ENCODE measurements around the gene AXL.

AXL gene

DNA sequence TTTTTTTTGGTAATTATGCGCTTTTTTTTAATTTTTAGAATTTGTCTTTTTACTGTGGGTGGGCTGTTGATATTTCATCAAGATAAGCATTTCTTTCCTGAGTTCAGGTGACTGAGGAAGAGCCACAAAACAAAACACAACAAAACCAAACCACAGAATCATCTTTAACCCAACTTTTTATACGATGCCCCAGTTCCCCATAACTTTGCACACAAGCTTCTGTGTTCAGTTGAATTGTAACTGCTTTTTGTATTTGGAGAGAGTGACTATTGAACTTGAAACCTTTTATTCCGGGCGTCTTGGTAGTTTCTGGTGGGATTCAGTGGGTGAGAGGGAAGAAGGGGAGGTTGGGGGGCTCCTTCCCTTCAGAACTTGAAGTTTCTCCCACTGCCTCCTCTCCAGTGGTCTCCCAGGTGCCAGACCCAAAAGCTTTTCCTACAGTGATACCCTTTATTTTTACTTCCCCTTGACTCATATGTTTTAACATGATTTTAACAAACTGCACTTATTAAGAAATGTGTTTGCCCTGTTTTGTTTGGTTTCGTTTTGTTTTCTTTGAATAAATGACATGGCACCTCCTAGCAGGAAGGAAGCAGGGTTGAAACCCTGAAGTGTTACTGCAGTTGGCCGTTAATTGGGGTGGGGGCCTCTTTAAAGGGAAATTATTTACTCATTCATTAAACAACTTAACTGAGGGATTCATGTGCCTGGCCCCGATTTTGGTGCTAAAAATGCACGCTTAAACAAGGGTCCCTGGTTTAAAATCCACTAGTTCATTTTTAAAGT lies 88.3 kb downstream of the AXL start:
- Histone ChIP-seq H3K27me3 (ENCODE audit: insufficient read depth, low read length) (no peaks in the 10 kb centered on the region), H3K4me1 (ENCODE audit: insufficient read depth, low read length, severe bottlenecking) (peaks cover 35% of the 10 kb centered on the region), H3K9ac (ENCODE audit: low read length) (no peak overlapping the region), H3F3A (ENCODE audit: insufficient read depth, low read length) (peaks cover 9% of the 10 kb centered on the region; the same call in 1 of the 2 replicates), H3K27ac (ENCODE audit: low read depth, low read length, poor library complexity, severe bottlenecking) (peak overlapping the region; percentile 82), H3K4me3 (ENCODE audit: low read depth, low read length, poor library complexity, severe bottlenecking) (no peak overlapping the region), H3K4me2 (ENCODE audit: low read length) (no peak overlapping the region), H3K9me2 (ENCODE audit: low read depth, low read length) (no peaks in the 10 kb centered on the region), H3K9me3 (ENCODE audit: low read length) (no peaks in the 10 kb centered on the region), H3K79me2 (ENCODE audit: insufficient read depth, low read length) (peaks cover 9% of the 10 kb centered on the region), H2AFZ (ENCODE audit: low read length) (no peak overlapping the region), H3K36me3 (ENCODE audit: insufficient read depth, low read length) (peaks cover 62% of the 10 kb centered on the region), H4K20me1 (ENCODE audit: insufficient read depth, low read length) (no peaks in the 10 kb centered on the region)
- TF ChIP-seq, protein P1, sequence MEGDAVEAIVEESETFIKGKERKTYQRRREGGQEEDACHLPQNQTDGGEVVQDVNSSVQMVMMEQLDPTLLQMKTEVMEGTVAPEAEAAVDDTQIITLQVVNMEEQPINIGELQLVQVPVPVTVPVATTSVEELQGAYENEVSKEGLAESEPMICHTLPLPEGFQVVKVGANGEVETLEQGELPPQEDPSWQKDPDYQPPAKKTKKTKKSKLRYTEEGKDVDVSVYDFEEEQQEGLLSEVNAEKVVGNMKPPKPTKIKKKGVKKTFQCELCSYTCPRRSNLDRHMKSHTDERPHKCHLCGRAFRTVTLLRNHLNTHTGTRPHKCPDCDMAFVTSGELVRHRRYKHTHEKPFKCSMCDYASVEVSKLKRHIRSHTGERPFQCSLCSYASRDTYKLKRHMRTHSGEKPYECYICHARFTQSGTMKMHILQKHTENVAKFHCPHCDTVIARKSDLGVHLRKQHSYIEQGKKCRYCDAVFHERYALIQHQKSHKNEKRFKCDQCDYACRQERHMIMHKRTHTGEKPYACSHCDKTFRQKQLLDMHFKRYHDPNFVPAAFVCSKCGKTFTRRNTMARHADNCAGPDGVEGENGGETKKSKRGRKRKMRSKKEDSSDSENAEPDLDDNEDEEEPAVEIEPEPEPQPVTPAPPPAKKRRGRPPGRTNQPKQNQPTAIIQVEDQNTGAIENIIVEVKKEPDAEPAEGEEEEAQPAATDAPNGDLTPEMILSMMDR (IDR thresholded peaks at IDR 0.05; ENCODE audit: low read length): no peak
- no peak for TF ChIP-seq EZH2 (IDR thresholded peaks at IDR 0.05; ENCODE audit: borderline replicate concordance, low read length)

DNA sequence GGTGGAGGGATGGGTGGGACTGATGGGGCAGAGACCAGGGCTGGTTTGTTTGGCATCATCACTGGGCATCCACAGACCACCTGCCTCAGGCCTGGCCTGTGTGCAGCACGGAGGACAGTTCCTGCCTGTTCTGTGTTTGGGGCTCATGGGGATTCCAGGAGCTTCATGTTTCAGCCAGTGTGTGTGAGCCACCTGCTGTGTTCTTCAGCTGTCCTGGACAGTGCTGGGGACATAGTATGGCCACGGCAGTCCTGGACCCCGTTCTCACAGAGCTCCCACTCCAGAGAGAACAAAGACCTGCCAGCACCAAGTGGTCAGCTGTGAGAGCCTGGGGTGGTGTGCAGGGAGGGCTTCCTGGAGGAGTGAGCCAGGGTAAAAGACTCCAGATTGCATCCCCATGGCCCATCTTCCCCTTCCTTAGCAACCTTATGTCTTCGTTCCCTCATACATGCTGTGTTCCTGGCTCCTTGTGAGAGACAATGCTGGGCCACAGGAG lies 89.0 kb downstream of the AXL start:
- no peak overlapping the region; the same call in 1 of the 2 replicates for H3K9ac ChIP-seq (ENCODE audit: low read length)
- H3K27ac ChIP-seq (ENCODE audit: low read depth, low read length, poor library complexity, severe bottlenecking): peak overlapping the region; percentile 82

GRCh38 chr19:41308450-41309179 lies 89.6 kb downstream of the AXL start:
- Histone ChIP-seq H3K9ac (ENCODE audit: low read length) (peak overlapping the region; percentile 96), H2AFZ (ENCODE audit: low read length) (no peak overlapping the region), H3K4me3 (ENCODE audit: low read depth, low read length, poor library complexity, severe bottlenecking) (peak overlapping the region; percentile 83), H3K9me2 (ENCODE audit: low read depth, low read length) (no peaks in the 10 kb centered on the region), H3K27ac (ENCODE audit: low read depth, low read length, poor library complexity, severe bottlenecking) (peak overlapping the region; percentile 82), H4K20me1 (ENCODE audit: insufficient read depth, low read length) (no peaks in the 10 kb centered on the region), H3K9me3 (ENCODE audit: low read length) (no peaks in the 10 kb centered on the region), H3F3A (ENCODE audit: insufficient read depth, low read length) (peaks cover 9% of the 10 kb centered on the region; the same call in 1 of the 2 replicates), H3K36me3 (ENCODE audit: insufficient read depth, low read length) (peaks cover 62% of the 10 kb centered on the region), H3K4me2 (ENCODE audit: low read length) (peak overlapping the region; percentile 97), H3K79me2 (ENCODE audit: insufficient read depth, low read length) (peaks cover 9% of the 10 kb centered on the region), H3K27me3 (ENCODE audit: insufficient read depth, low read length) (no peaks in the 10 kb centered on the region), H3K4me1 (ENCODE audit: insufficient read depth, low read length, severe bottlenecking) (peaks cover 29% of the 10 kb centered on the region)
- TF ChIP-seq, protein P1 (IDR thresholded peaks at IDR 0.05; ENCODE audit: low read length): peak; percentile 97
- TF ChIP-seq EZH2 (IDR thresholded peaks at IDR 0.05; ENCODE audit: borderline replicate concordance, low read length): no peak

More for the DNA sequence above, 89.0 kb downstream of the AXL start:
- peaks cover 9% of the 10 kb centered on the region; the same call in 1 of the 2 replicates for H3F3A ChIP-seq (ENCODE audit: insufficient read depth, low read length)
- no peaks in the 10 kb centered on the region for H3K27me3 ChIP-seq (ENCODE audit: insufficient read depth, low read length)
- no peaks in the 10 kb centered on the region for H3K9me3 ChIP-seq (ENCODE audit: low read length)
- H2AFZ ChIP-seq (ENCODE audit: low read length): no peak overlapping the region
- H4K20me1 ChIP-seq (ENCODE audit: insufficient read depth, low read length): no peaks in the 10 kb centered on the region
- H3K4me2 ChIP-seq (ENCODE audit: low read length): no peak overlapping the region
- H3K4me1 ChIP-seq (ENCODE audit: insufficient read depth, low read length, severe bottlenecking): peaks cover 29% of the 10 kb centered on the region
- H3K4me3 ChIP-seq (ENCODE audit: low read depth, low read length, poor library complexity, severe bottlenecking): no peak overlapping the region
- H3K36me3 ChIP-seq (ENCODE audit: insufficient read depth, low read length): peaks cover 62% of the 10 kb centered on the region
- no peaks in the 10 kb centered on the region for H3K9me2 ChIP-seq (ENCODE audit: low read depth, low read length)
- H3K79me2 ChIP-seq (ENCODE audit: insufficient read depth, low read length): peaks cover 9% of the 10 kb centered on the region
- TF ChIP-seq, protein P1 (IDR thresholded peaks at IDR 0.05; ENCODE audit: low read length): no peak
- no peak for TF ChIP-seq EZH2 (IDR thresholded peaks at IDR 0.05; ENCODE audit: borderline replicate concordance, low read length)

Data from OCI-LY1 (cell line).